Urinary bladder (tissue), 4 donors: Measurements from ENCODE around the gene INSRR. TPM values are rescaled to one million over a fixed set of nuclear protein-coding genes. Genes with fewer than 3 reads are reported as not detected.

Source experiments
- DNase-seq: peaks from one replicate; pipeline ENCODE4 v3.0.0-alpha.2; 2015; ENCODE audit errors: extremely low spot score
- H3K27ac ChIP-seq: one replicate; pipeline ENCODE4 v1.5.1; 2013; ENCODE audit warnings: low read depth, mild to moderate bottlenecking, moderate library complexity
- H3K36me3 ChIP-seq: one replicate; pipeline ENCODE4 v1.6.1; 2013; ENCODE audit warnings: mild to moderate bottlenecking, moderate library complexity; ENCODE audit not compliant: insufficient read depth
- H3K4me1 ChIP-seq: one replicate; pipeline ENCODE4 v1.6.1; 2013; ENCODE audit warnings: mild to moderate bottlenecking, moderate library complexity; ENCODE audit not compliant: insufficient read depth
- H3K4me3 ChIP-seq: one replicate; pipeline ENCODE4 v1.5.1; 2013; ENCODE audit warnings: low read depth, low read length
- WGBS: extraction: QIAGEN DNeasy Blood & Tissue Kit; methylation state at CpG from one replicate; pipeline ENCODE4 v1.1.7; 2013; 5-methylcytosine and 5-hydroxymethylcytosine counted together
- polyA plus RNA-seq: library from polyadenylated mRNA; stranded (reverse); fragments of 200-250 nt; gene quantifications from one replicate; pipeline ENCODE4 v1.2.3, GENCODE V29; 2013
- total RNA-seq: library from RNA; depleted of rRNA; stranded (reverse); fragments of >200 nt; gene quantifications from one replicate; pipeline ENCODE4 v1.2.3, GENCODE V29; 2014
- donor health status: healthy with polysubstance abuse.
- donor health status: healthy.

Gene INSRR
- total RNA-seq (0.11 TPM), polyA plus RNA-seq (0.04 TPM)

- H3K27ac ChIP-seq: no peak within 1 kb of the TSS
- H3K4me3 ChIP-seq: peak within 1 kb of the TSS; percentile 27
- no peaks in the 10 kb centered on the region for H3K4me1 ChIP-seq
- no peaks in the 10 kb centered on the region for H3K36me3 ChIP-seq
- 3% methylated on average over 39 of the region's 39 CpGs for WGBS
- DNase-seq: no peak
Measured at GRCh38 chr1:156858959-156859522, at the start of gene INSRR. TSS of gene INSRR (minus strand) at chr1:156859117. CDS start at chr1:156858621, 496 bp downstream.

DNA sequence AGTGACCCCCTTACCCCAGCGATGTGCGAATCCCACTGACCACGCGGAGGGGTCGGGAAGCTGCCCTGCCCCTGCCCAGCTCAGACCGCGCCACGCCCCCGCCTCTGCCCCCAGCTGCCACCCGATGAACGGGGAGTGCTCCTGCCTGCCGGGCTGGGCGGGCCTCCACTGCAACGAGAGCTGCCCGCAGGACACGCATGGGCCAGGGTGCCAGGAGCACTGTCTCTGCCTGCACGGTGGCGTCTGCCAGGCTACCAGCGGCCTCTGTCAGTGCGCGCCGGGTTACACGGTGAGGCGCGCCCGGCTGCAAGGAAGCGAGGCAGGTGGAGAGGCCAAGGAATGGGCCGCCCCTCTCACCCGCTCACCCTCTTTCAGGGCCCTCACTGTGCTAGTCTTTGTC is 49.6 kb upstream of the INSRR start:
- Histone ChIP-seq H3K4me1 (no peaks in the 10 kb centered on the region), H3K27ac (no peak overlapping the region), H3K36me3 (no peaks in the 10 kb centered on the region), H3K4me3 (no peak overlapping the region)
- WGBS: 75% methylated on average over 29 of the region's 29 CpGs
- no peak for DNase-seq

- WGBS: 94% methylated on average over 16 of the region's 16 CpGs
- Histone ChIP-seq H3K4me1 (no peaks in the 10 kb centered on the region), H3K36me3 (no peaks in the 10 kb centered on the region)
Measured at GRCh38 chr1:156906206-156906906, 47.4 kb upstream of the INSRR start.

GRCh38 chr1:156905651-156906050 is 46.7 kb upstream of the INSRR start:
- Histone ChIP-seq H3K27ac (no peak overlapping the region), H3K4me3 (no peak overlapping the region), H3K36me3 (no peaks in the 10 kb centered on the region), H3K4me1 (no peaks in the 10 kb centered on the region)
- 72% methylated on average over 4 of the region's 4 CpGs for WGBS
- no peak for DNase-seq

More at GRCh38 chr1:156906206-156906906, 47.4 kb upstream of the INSRR start:
- no peak for DNase-seq
- no peak overlapping the region for H3K27ac ChIP-seq
- H3K4me3 ChIP-seq: no peak overlapping the region

- no peak overlapping the region for H3K4me3 ChIP-seq
- H3K4me1 ChIP-seq: no peaks in the 10 kb centered on the region
- WGBS: 87% methylated on average over 16 of the region's 16 CpGs
- H3K27ac ChIP-seq: no peak overlapping the region
- no peaks in the 10 kb centered on the region for H3K36me3 ChIP-seq
- DNase-seq: no peak
Measured at GRCh38 chr1:156905176-156905575, 46.3 kb upstream of the INSRR start.

DNA sequence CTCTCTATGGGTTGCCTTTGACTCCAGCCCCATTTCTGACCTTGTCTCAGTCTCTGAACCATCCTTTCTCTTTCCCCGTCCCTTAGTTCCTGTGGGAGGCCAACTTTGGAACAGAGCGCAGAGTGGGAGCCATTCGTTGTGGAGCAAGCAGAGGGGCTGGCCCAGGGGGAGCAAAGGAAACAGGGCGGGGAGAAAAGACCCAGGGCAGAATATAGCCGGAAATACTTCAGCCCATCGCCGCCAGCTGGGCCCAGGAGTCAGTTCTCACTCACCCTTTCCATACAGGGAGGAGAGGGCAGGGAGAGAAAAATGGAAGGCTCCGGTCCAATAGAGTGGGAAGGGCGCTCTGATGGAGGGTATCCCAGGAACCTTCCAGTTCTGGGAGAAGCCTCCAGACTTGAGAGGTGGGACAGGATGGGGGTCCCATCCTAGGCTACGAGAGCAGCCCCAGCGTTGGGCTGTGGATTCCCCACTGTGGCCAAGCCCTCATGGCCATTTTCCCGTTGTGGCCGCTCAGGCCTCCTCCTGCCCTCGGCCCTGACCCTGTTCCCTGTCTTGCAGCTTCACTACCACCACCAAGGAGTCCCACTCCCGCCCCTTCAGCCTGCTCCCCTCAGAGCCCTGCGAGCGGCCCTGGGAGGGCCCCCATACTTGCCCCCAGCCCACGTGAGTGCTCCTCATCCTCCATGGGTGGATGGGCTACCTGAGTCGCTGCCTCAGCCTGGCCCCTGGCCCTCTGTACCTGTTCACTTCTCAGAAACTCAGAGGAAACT is 45.5 kb upstream of the INSRR start:
- 69% methylated on average over 19 of the region's 19 CpGs for WGBS
- Histone ChIP-seq H3K4me3 (no peak overlapping the region), H3K36me3 (no peaks in the 10 kb centered on the region), H3K4me1 (no peaks in the 10 kb centered on the region), H3K27ac (no peak overlapping the region)
- DNase-seq: no peak

DNA sequence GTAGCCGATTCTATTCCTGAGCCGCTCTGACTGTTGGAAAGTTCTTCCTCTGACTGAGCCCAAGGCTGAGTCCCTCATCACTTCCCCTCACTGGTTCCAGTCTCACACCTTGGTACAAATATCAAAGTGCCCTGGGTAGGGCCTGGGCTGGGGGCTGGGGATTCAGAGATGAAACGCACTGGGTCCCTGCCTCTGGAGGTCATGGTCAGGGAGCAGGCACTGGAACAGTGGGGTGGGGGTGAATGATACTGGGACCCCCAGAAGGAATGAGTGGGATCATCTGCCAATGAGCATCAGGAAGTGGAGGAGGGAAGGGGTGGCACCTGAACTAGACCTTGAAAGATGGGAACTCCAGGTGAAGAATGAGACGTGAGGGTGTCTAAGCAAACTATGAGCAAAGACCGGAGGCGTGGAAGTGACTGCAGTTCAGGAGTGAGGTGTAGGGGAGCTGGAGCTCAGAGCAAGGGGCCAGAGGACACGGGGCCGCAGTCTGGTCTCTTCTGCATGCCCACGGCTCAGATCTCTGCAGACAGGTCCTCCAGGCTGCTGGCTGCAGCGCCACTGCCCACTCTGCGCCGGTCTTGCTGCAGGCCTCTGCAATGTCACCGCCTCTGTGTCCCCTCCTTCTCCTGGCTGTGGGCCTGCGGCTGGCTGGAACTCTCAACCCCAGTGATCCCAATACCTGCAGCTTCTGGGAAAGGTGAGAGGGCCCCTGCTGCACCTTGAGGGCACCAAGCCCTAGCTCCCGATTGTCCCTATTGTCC is 44.6 kb upstream of the INSRR start:
- Histone ChIP-seq H3K36me3 (no peaks in the 10 kb centered on the region), H3K4me1 (no peaks in the 10 kb centered on the region), H3K4me3 (no peak overlapping the region), H3K27ac (no peak overlapping the region)
- DNase-seq: no peak
- WGBS: 76% methylated on average over 15 of the region's 15 CpGs

GRCh38 chr1:156901966-156902915 is 43.3 kb upstream of the INSRR start:
- DNase-seq: no peak
- Histone ChIP-seq H3K4me1 (no peaks in the 10 kb centered on the region), H3K27ac (no peak overlapping the region), H3K36me3 (no peaks in the 10 kb centered on the region), H3K4me3 (no peak overlapping the region)
- 67% methylated on average over 22 of the region's 23 CpGs for WGBS

GRCh38 chr1:156901590-156901900 is 42.6 kb upstream of the INSRR start:
- no peak for DNase-seq
- H3K4me3 ChIP-seq: no peak overlapping the region
- H3K27ac ChIP-seq: no peak overlapping the region
- H3K36me3 ChIP-seq: no peaks in the 10 kb centered on the region
- H3K4me1 ChIP-seq: no peaks in the 10 kb centered on the region
- WGBS: 90% methylated on average over 4 of the region's 4 CpGs

DNA sequence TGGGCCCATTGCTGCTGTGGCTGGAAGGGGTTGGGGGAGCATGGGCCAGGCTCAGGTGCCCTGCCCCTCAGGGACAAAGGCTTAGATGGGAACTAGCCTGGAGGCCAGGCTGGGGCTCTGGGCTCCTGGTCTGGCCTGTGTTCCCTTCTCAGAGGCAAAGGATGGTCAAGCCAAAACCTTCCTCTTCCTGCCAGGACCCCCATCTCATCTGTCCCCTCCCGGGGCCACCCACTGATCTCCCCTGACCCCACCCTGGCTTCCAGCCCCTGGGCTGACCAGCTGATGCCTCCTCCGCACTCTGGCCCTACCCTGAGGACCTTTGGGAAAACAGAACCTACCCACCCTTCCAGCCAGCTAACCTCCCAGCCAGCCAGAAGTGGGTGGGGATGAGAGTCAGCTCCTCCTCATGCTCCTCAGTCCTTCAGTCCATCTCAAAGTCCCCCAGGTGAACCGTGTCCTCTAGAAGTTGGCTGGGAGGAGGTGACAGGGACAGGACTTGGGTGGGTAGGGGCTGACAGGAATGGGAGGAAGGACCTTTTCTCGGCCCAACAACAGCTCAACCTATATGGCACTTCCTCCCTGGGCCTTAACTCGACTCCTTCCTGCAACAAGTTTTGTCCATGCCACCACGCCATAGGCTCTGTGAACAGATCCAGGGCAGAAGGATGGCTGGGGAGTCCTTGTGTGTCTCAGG is 42.1 kb upstream of the INSRR start:
- no peak for DNase-seq
- Histone ChIP-seq H3K4me1 (no peaks in the 10 kb centered on the region), H3K36me3 (no peaks in the 10 kb centered on the region), H3K4me3 (no peak overlapping the region), H3K27ac (no peak overlapping the region)
- WGBS: 69% methylated on average over 6 of the region's 6 CpGs

DNA sequence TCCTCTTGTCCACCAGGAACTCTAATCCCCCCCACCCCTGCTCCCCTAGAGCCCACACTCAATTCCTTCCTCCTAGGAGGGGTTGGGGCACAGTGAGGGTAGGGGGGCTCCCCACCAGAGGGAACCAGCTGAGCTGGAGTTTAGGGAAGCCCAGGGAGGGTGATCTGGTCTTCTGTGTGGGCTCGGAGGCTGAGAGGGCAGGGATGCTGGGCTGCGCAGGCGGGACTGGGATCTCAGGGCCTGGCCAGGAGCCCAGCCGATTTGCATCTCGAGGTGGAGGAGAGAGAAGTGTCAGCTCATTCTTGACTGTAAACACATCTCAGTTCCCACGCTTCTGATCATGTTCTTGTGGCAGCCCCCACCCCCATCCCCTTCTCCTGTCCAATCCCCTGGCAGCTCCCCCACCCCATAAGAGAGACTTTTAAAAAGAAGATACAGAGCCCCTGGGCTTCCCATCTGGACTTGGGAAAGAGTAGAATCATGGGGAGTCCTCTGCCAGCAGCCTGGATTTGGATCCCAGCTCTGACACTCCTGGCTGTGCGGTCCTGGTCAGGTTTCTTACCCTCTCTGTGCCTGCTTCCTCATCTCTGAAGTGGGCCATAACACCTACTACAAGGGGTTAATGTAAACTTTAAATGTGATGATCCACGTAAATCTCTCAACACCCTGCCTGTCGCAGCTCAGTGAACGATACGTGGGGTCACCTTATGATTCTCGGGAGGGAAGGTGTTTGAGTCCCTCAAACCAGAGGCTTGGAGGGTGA is 41.2 kb upstream of the INSRR start:
- WGBS: 54% methylated on average over 12 of the region's 12 CpGs
- H3K4me1 ChIP-seq: no peaks in the 10 kb centered on the region

More for the DNA sequence above, 41.2 kb upstream of the INSRR start:
- DNase-seq: no peak
- no peak overlapping the region for H3K27ac ChIP-seq
- H3K36me3 ChIP-seq: no peaks in the 10 kb centered on the region
- no peak overlapping the region for H3K4me3 ChIP-seq
